Suprapubic skin (tissue), 3 donors: ENCODE measurements around the gene UGGT2.

Source experiments
- POLR2A ChIP-seq, 2 donors: fragments of 450-650 bp; IDR thresholded peaks; one replicate each; pipeline ENCODE4 v1.6.1; 2017; ENCODE audit warnings: antibody characterized with exemption in 2 of 2, mild to moderate bottlenecking in 2 of 2, moderate library complexity in 2 of 2
- TF ChIP-seq, protein P1 (sequence below), 2 donors: fragments of 200-600 bp in 1 of 2; fragments of 450-650 bp in 1 of 2; sonication (generic) in 1 of 2; IDR thresholded peaks; one replicate each; pipeline ENCODE4 v1.5.1; 2016 to 2019; ENCODE audit warnings: antibody characterized with exemption in 2 of 2, mild to moderate bottlenecking in 1 of 2, moderate library complexity in 1 of 2

DNA sequence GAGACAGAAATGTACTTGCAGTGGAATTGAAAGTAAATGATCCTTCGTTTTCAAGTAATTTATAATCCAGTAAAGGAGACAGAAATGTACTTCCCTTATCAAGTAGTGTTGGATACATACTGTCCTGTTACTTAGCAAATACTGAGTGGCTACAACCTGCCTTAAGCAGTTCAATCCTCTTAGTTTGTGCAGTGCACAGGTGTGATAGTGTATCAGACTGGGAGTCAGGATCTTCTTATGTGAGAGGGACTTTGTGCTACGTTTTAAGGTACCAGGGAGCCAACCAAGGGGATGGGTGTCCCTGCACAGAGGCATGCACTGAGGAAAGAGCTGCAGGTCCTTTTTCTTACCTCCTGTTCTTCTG is 265.1 kb downstream of the UGGT2 start:
- TF ChIP-seq, protein P1, sequence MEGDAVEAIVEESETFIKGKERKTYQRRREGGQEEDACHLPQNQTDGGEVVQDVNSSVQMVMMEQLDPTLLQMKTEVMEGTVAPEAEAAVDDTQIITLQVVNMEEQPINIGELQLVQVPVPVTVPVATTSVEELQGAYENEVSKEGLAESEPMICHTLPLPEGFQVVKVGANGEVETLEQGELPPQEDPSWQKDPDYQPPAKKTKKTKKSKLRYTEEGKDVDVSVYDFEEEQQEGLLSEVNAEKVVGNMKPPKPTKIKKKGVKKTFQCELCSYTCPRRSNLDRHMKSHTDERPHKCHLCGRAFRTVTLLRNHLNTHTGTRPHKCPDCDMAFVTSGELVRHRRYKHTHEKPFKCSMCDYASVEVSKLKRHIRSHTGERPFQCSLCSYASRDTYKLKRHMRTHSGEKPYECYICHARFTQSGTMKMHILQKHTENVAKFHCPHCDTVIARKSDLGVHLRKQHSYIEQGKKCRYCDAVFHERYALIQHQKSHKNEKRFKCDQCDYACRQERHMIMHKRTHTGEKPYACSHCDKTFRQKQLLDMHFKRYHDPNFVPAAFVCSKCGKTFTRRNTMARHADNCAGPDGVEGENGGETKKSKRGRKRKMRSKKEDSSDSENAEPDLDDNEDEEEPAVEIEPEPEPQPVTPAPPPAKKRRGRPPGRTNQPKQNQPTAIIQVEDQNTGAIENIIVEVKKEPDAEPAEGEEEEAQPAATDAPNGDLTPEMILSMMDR (IDR thresholded peaks at IDR 0.05) = no peak
- no peak for TF ChIP-seq POLR2A (IDR thresholded peaks at IDR 0.05)
